AG09319 (cell line): ENCODE data around the gene ETV4.

Experiments used
- DNase-seq: peaks from one replicate; pipeline ENCODE4 v3.0.0-alpha.2; 2010; ENCODE audit warnings: low read depth; ENCODE audit errors: extremely low read depth
- CTCF ChIP-seq: IDR thresholded peaks from 2 replicates; pipeline ENCODE4 v1.5.1; 2011; ENCODE audit warnings: low read depth, mild to moderate bottlenecking, inconsistent platforms, low read length, moderate library complexity

The ETV4 gene

GRCh38 chr17:43578404-43578698 lies 32.2 kb upstream of the ETV4 start:
- DNase-seq: no peak
- no peak for TF ChIP-seq CTCF

- no peak for DNase-seq
- no peak for TF ChIP-seq CTCF
These were observed 31.7 kb upstream of the ETV4 start for GRCh38 chr17:43577664-43578403.

- no peak for DNase-seq
- TF ChIP-seq CTCF: peak; percentile 78
These were observed 30.6 kb upstream of the ETV4 start for GRCh38 chr17:43576563-43577229.

GRCh38 chr17:43574896-43575525 lies 28.9 kb upstream of the ETV4 start:
- no peak for TF ChIP-seq CTCF
- DNase-seq: no peak

- TF ChIP-seq CTCF: no peak
- DNase-seq: no peak
These were observed 28.2 kb upstream of the ETV4 start for GRCh38 chr17:43574348-43574747.

- no peak for TF ChIP-seq CTCF
- DNase-seq: no peak
These were observed 27.6 kb upstream of the ETV4 start for GRCh38 chr17:43573579-43574321.
